K562 (cell line): Measurements from ENCODE around the gene RHEBL1. TPM values are rescaled to one million over a fixed set of nuclear protein-coding genes. Genes with fewer than 3 reads are reported as not detected.

ENCODE experiments used
- ATAC-seq: fragments of 200-7000 bp; cut with Tn5 transposase; 3 replicates; pipeline ENCODE4 v1.9.1; 2020; ENCODE audit warnings: moderate library complexity
- BruUV-seq: library from RNA; stranded (reverse); fragments of 400-500 nt; replicated peaks from 2 replicates; lab custom pipeline; 2021; lab: Mats Ljungman, UMichigan
- CTCF ChIA-PET: fragments of 300-600 bp; formaldehyde crosslinking; extraction: SDS; loops from one replicate; lab custom pipeline; 2021; ENCODE audit warnings: low intra/inter-chr PET ratio; lab: Yijun Ruan, JAX
- POLR2A ChIA-PET: fragments of 300-600, 350-650 bp; sonication (Branson Sonifier 250); formaldehyde crosslinking; extraction: SDS; loops from one replicate; lab custom pipeline; 2021; ENCODE audit warnings: antibody characterized with exemption, inconsistent platforms; lab: Yijun Ruan, JAX
- DNase-seq, 4 experiments: peaks; one replicate each; pipeline versions ENCODE4 v3.0.0 to v3.0.0-alpha.2; 2011 to 2018; ENCODE audit warnings: low spot score in 3 of 4, mixed read lengths in 3 of 4; ENCODE audit errors: extremely low read depth in 1 of 4
- FAIRE-seq: peaks from 2 replicates; lab custom pipeline; 2011; peaks lifted over from hg19 to GRCh38; lab: Jason Lieb, UNC
- H2AFZ ChIP-seq: 2 replicates; pipeline ENCODE4 v1.6.0; 2011; ENCODE audit warnings: low read depth, low read length, control low read depth, inconsistent platforms
- H3K27ac ChIP-seq: fragments of 200-600 bp; 3 replicates; pipeline ENCODE4 v1.8.0; 2011; ENCODE audit warnings: low read depth, mild to moderate bottlenecking, control low read depth, inconsistent platforms, low read length, moderate library complexity, mixed read lengths; ENCODE audit errors: extremely low read depth
- H3K27me3 ChIP-seq, 2 experiments: fragments of 300-600 bp in 1 of 2; 2 replicates in 1 of 2; 3 replicates in 1 of 2; pipeline versions ENCODE4 v1.6.0 to v1.8.0; 2011; ENCODE audit warnings: inconsistent platforms in 2 of 2, low read length in 2 of 2, mild to moderate bottlenecking in 1 of 2, mixed read lengths in 1 of 2, moderate library complexity in 1 of 2; ENCODE audit not compliant: control insufficient read depth in 2 of 2, insufficient read depth in 2 of 2
- H3K36me3 ChIP-seq: fragments of 300-600 bp; 3 replicates; pipeline ENCODE4 v1.8.0; 2011; ENCODE audit warnings: mild to moderate bottlenecking, low read length, inconsistent platforms; ENCODE audit not compliant: control insufficient read depth, insufficient read depth
- H3K4me1 ChIP-seq, 2 experiments: fragments of 200-600 bp in 1 of 2; replicated peaks in 1 of 2; 2 replicates in 1 of 2; 3 replicates in 1 of 2; pipeline versions ENCODE4 v1.5.1 to v1.8.0; 2011; ENCODE audit warnings: inconsistent platforms in 2 of 2, low read length in 2 of 2, mild to moderate bottlenecking in 1 of 2, mixed read lengths in 1 of 2, moderate library complexity in 1 of 2; ENCODE audit not compliant: control insufficient read depth in 2 of 2, insufficient read depth in 2 of 2
- H3K4me2 ChIP-seq: 2 replicates; pipeline ENCODE4 v1.6.1; 2011; ENCODE audit warnings: low read length, control low read depth, inconsistent platforms, mixed read lengths; ENCODE audit not compliant: insufficient read depth
- H3K4me3 ChIP-seq: fragments of 200-600 bp; sonication (generic), shearing (Covaris generic); 2 replicates; pipeline ENCODE4 v1.5.1; 2016; ENCODE audit warnings: control low read depth, inconsistent platforms
- H3K79me2 ChIP-seq: fragments of 200-600 bp; 3 replicates; pipeline ENCODE4 v1.8.0; 2011; ENCODE audit warnings: low read length, inconsistent platforms; ENCODE audit not compliant: control insufficient read depth, insufficient read depth
- H3K9ac ChIP-seq, 2 experiments: 2 replicates each; pipeline versions ENCODE4 v1.6.0 to v1.6.1; 2011; ENCODE audit warnings: low read depth in 2 of 2, low read length in 2 of 2, control low read depth in 1 of 2, inconsistent platforms in 1 of 2, mild to moderate bottlenecking in 1 of 2, mixed read lengths in 1 of 2; ENCODE audit not compliant: insufficient read depth in 1 of 2
- H3K9me1 ChIP-seq: one replicate; pipeline ENCODE4 v1.6.0; 2011; ENCODE audit warnings: inconsistent platforms, mild to moderate bottlenecking, low read length, moderate library complexity; ENCODE audit not compliant: control insufficient read depth, insufficient read depth
- H3K9me3 ChIP-seq: replicated peaks from 2 replicates; pipeline ENCODE4 v1.5.1; 2011; ENCODE audit warnings: low read depth, low read length, inconsistent platforms; ENCODE audit not compliant: control insufficient read depth, insufficient read depth
- H4K20me1 ChIP-seq: replicated peaks from 2 replicates; pipeline ENCODE4 v1.6.1; 2011; ENCODE audit warnings: low read length, inconsistent platforms, mixed read lengths; ENCODE audit not compliant: control insufficient read depth, insufficient read depth
- ARID3B ChIP-seq: fragments of 250-450 bp; sonication (Bioruptor Pico); IDR thresholded peaks from 2 replicates; pipeline ENCODE4 v1.4.0; 2020; ENCODE audit warnings: borderline replicate concordance
- CHD1 ChIP-seq: fragments of 200-600 bp; sonication (generic); IDR thresholded peaks from one replicate; pipeline ENCODE4 v1.6.1; 2012; ENCODE audit warnings: mild to moderate bottlenecking, moderate library complexity, low read length, inconsistent platforms
- PTBP1 ChIP-seq: fragments of 200-400 bp; formaldehyde crosslinking; IDR thresholded peaks from 2 replicates; pipeline ENCODE4 v1.6.1; 2017; ENCODE audit warnings: low read depth, low read length
- WGBS: fragments of 100-300 bp; shearing (Covaris generic); methylation state at CpG from one replicate; pipeline ENCODE4 v1.1.6; 2016; ENCODE audit warnings: low coverage, mixed read lengths; ENCODE audit not compliant: insufficient coverage; ENCODE audit errors: missing lambda C conversion rate; 5-methylcytosine and 5-hydroxymethylcytosine counted together
- in situ Hi-C: fragments of 300-500 bp; cut with MboI; formaldehyde crosslinking; loops from 4 replicates; pipeline ENCODE4 v1.15.0; 2018; ENCODE audit warnings: inconsistent platforms, mixed read lengths
- intact Hi-C: fragments of 100-400 bp; cut with micrococcal nuclease; formaldehyde crosslinking; loops from 2 replicates; pipeline ENCODE4 v1.14.2; 2022
- polyA plus RNA-seq, 8 experiments: library from polyadenylated mRNA; depleted of rRNA in 4 of 8; stranded (reverse) in 5 of 8; unstranded in 3 of 8; fragments of >200 nt; fragmentation: Nextera tagmentation in 2 of 8; fragmentation: Illumina TruSeq in 1 of 8; extraction: Ambion mirVana in 2 of 8; extraction: Trizol in 1 of 8; gene quantifications; 2 replicates each; pipeline versions ENCODE4 v1.2.1 to v1.2.3, GENCODE V29; 2011 to 2014; ENCODE audit warnings: inconsistent platforms in 1 of 8, missing spikeins in 1 of 8
- total RNA-seq, 7 experiments: library from RNA; depleted of rRNA in 6 of 7; stranded (reverse); fragments of >200 nt in 6 of 7; fragmentation: Illumina TruSeq in 2 of 7; extraction: Trizol in 2 of 7; gene quantifications; 2 replicates each; pipeline versions ENCODE4 v1.2.1 to v1.2.3, GENCODE V29; 2011 to 2021; ENCODE audit warnings: low replicate concordance in 1 of 7

RHEBL1 gene
- total and polyA plus RNA-seq, 9 of the 15 experiments (the other 6 are each of a cell fraction or from before 2014, with no cell fraction given): 4.3 to 36.1 (median 8.2) TPM

GRCh38 chr12:49028666-49029275, 41.0 kb downstream of the RHEBL1 start:
- Histone ChIP-seq H3K79me2 (no peaks in the 10 kb centered on the region), H3K4me1 (peaks cover 0 to 10% of the 10 kb centered on the region in 2 experiments; a peak in 1 of 5 replicates), H2AFZ (no peak overlapping the region), H3K36me3 (peaks cover 100% of the 10 kb centered on the region), H4K20me1 (0 out of 2 replicates have a peak, but pooled peaks cover 5% of the 10 kb centered on the region), H3K9ac (no peak overlapping the region), H3K4me3 (no peak overlapping the region), H3K9me3 (no peaks in the 10 kb centered on the region), H3K27ac (no peak overlapping the region), H3K27me3 (no peaks in the 10 kb centered on the region), H3K9me1 (no peaks in the 10 kb centered on the region), H3K4me2 (no peak overlapping the region)
- intact Hi-C loops: no loop called here
- TF ChIP-seq PTBP1 (no peak), CHD1 (no peak), ARID3B (no peak)
- in situ Hi-C loops: no loop called here
- BruUV-seq: no TSS peak
- 94% methylated on average over 10 of the region's 10 CpGs for WGBS
- FAIRE-seq: no peak
- no peak for ATAC-seq
- ChIA-PET POLR2A (interaction anchor here (0.6 to 4.2 kb wide), 7 partner anchors 9 to 47 kb away, joined by 3 to 19 read pairs (median 5); partner anchors contain the start of gene DDN), CTCF (no interaction called here)
- DNase-seq: no peak
